RPMI7951 (cell line): ENCODE measurements around the gene BTLA. TPM values are rescaled to one million over a fixed set of nuclear protein-coding genes. Genes with fewer than 3 reads are reported as not detected.
"Not testable (repeated sequence)": the region's sequence is repeated elsewhere in the genome, so short reads cannot be mapped to it uniquely, and the experiment has no call there.

Source experiments
- DNase-seq: peaks from one replicate; pipeline ENCODE4 v3.0.0-alpha.2; 2012; ENCODE audit warnings: low read depth
- total RNA-seq: library from RNA; depleted of rRNA; stranded (reverse); fragments of >200 nt; shearing (Covaris generic); gene quantifications from 2 replicates; pipeline ENCODE4 v1.2.3, GENCODE V29; 2014; rRNA removed

BTLA gene
- total RNA-seq = 0.10 TPM in 1 of 2 replicates, not detected in the other

- DNase-seq = no peak
These were observed at the start of gene BTLA for GRCh38 chr3:112498914-112499711. Gene BTLA (minus strand): TSS chr3:112499472. CDS start chr3:112499358, 114 bp downstream.

- no peak for DNase-seq
These were observed 47.0 kb upstream of the BTLA start for GRCh38 chr3:112546216-112546759.

- DNase-seq = no peak
These were observed 40.8 kb upstream of the BTLA start for GRCh38 chr3:112539825-112540650.

GRCh38 chr3:112531358-112531781, 32.1 kb upstream of the BTLA start:
- peak; percentile 35 for DNase-seq

- no peak for DNase-seq
These were observed 31.3 kb upstream of the BTLA start for GRCh38 chr3:112530573-112530972.

GRCh38 chr3:112524127-112524526, 24.9 kb upstream of the BTLA start:
- not testable (repeated sequence) for DNase-seq

GRCh38 chr3:112519424-112520001, 20.2 kb upstream of the BTLA start:
- peak; percentile 66 for DNase-seq

- DNase-seq = not testable (repeated sequence)
These were observed 19.7 kb upstream of the BTLA start for GRCh38 chr3:112518970-112519369.

- no peak for DNase-seq
These were observed 15.4 kb upstream of the BTLA start for GRCh38 chr3:112514527-112515128.

- peak; percentile 6 for DNase-seq
These were observed 13.0 kb upstream of the BTLA start for GRCh38 chr3:112512320-112512719.

GRCh38 chr3:112508860-112509259, 9.6 kb upstream of the BTLA start:
- no peak for DNase-seq

GRCh38 chr3:112508261-112508660, 9.0 kb upstream of the BTLA start:
- no peak for DNase-seq

- DNase-seq = no peak
These were observed 6.6 kb upstream of the BTLA start for GRCh38 chr3:112505907-112506306.

GRCh38 chr3:112504123-112504522, 4.9 kb upstream of the BTLA start:
- DNase-seq = no peak

- no peak for DNase-seq
These were observed 4.2 kb upstream of the BTLA start for GRCh38 chr3:112503304-112503972.

- DNase-seq = no peak
These were observed 1.3 kb upstream of the BTLA start for GRCh38 chr3:112500621-112501020.

- DNase-seq = no peak
These were observed 1.2 kb downstream of the BTLA start for GRCh38 chr3:112497897-112498548.

- no peak for DNase-seq
These were observed 2.8 kb downstream of the BTLA start for GRCh38 chr3:112496366-112497067.

- not testable (repeated sequence) for DNase-seq
These were observed 4.9 kb downstream of the BTLA start for GRCh38 chr3:112494448-112494767.

GRCh38 chr3:112492124-112492523, 7.1 kb downstream of the BTLA start:
- DNase-seq = no peak
